Mesothelial cell of epicardium (in vitro differentiated cells): ENCODE measurements around the gene TMEM139. TPM values are rescaled to one million over a fixed set of nuclear protein-coding genes. Genes with fewer than 3 reads are reported as not detected.

Experiments
- DNase-seq, 2 experiments: peaks; one replicate each; pipeline ENCODE4 v3.0.0; 2021; ENCODE audit warnings: low spot score in 2 of 2; ENCODE audit not compliant: unreplicated experiment in 2 of 2
- H3K27ac Mint-ChIP-seq: 2 replicates; pipeline ENCODE4 v1.8.0; 2021; ENCODE audit warnings: mixed read lengths
- H3K27me3 Mint-ChIP-seq: 2 replicates; pipeline ENCODE4 v1.8.0; 2021; ENCODE audit warnings: low read depth, mixed read lengths
- H3K36me3 Mint-ChIP-seq: 2 replicates; pipeline ENCODE4 v1.8.0; 2021; ENCODE audit warnings: mixed read lengths
- H3K4me1 Mint-ChIP-seq: 2 replicates; pipeline ENCODE4 v1.8.0; 2021; ENCODE audit warnings: mixed read lengths
- H3K4me3 Mint-ChIP-seq: 2 replicates; pipeline ENCODE4 v1.8.0; 2021; ENCODE audit warnings: mild to moderate bottlenecking, moderate library complexity, mixed read lengths
- H3K9me3 Mint-ChIP-seq: 2 replicates; pipeline ENCODE4 v1.8.0; 2021; ENCODE audit warnings: mixed read lengths
- CTCF ChIP-seq: fragments of 200-600 bp; sonication (generic); IDR thresholded peaks from one replicate; pipeline ENCODE4 v1.5.0; 2021; ENCODE audit warnings: antibody characterized with exemption; ENCODE audit not compliant: unreplicated experiment
- total RNA-seq: library from RNA; stranded (reverse); gene quantifications from 3 replicates; pipeline ENCODE4 v1.2.1, GENCODE V29; 2021

TMEM139 gene
- total RNA-seq, 1 donor from 2014 or later = 7.9 TPM

- peaks cover 22% of the 10 kb centered on the region for H3K9me3 Mint-ChIP-seq
- H3K4me1 Mint-ChIP-seq = no peaks in the 10 kb centered on the region
- H3K27me3 Mint-ChIP-seq = no peaks in the 10 kb centered on the region
- peaks cover 3% of the 10 kb centered on the region for H3K36me3 Mint-ChIP-seq
- H3K4me3 Mint-ChIP-seq = no peak overlapping the region
- no peak overlapping the region for H3K27ac Mint-ChIP-seq
- no peak for DNase-seq
- no peak for TF ChIP-seq CTCF
Measured at GRCh38 chr7:143252006-143252405, 32.8 kb upstream of the TMEM139 start.

GRCh38 chr7:143255564-143255963 lies 29.2 kb upstream of the TMEM139 start:
- Mint-ChIP-seq H3K36me3 (peaks cover 3% of the 10 kb centered on the region), H3K27ac (no peak overlapping the region), H3K27me3 (no peaks in the 10 kb centered on the region), H3K4me1 (no peaks in the 10 kb centered on the region), H3K9me3 (peaks cover 22% of the 10 kb centered on the region), H3K4me3 (no peak overlapping the region)
- TF ChIP-seq CTCF = no peak
- no peak for DNase-seq

GRCh38 chr7:143256325-143256724 lies 28.4 kb upstream of the TMEM139 start:
- no peak for DNase-seq
- no peak overlapping the region for H3K27ac Mint-ChIP-seq
- peaks cover 22% of the 10 kb centered on the region for H3K9me3 Mint-ChIP-seq
- TF ChIP-seq CTCF = no peak
- peaks cover 3% of the 10 kb centered on the region for H3K36me3 Mint-ChIP-seq
- H3K27me3 Mint-ChIP-seq = no peaks in the 10 kb centered on the region
- H3K4me3 Mint-ChIP-seq = no peak overlapping the region
- no peaks in the 10 kb centered on the region for H3K4me1 Mint-ChIP-seq

- no peak overlapping the region for H3K27ac Mint-ChIP-seq
- H3K36me3 Mint-ChIP-seq = peaks cover 3% of the 10 kb centered on the region
- H3K4me3 Mint-ChIP-seq = no peak overlapping the region
- no peak for TF ChIP-seq CTCF
- H3K4me1 Mint-ChIP-seq = no peaks in the 10 kb centered on the region
- H3K9me3 Mint-ChIP-seq = peaks cover 22% of the 10 kb centered on the region
- DNase-seq = no peak
- no peaks in the 10 kb centered on the region for H3K27me3 Mint-ChIP-seq
Measured at GRCh38 chr7:143256932-143257331, 27.8 kb upstream of the TMEM139 start.

GRCh38 chr7:143257501-143257900 lies 27.3 kb upstream of the TMEM139 start:
- no peak overlapping the region for H3K4me3 Mint-ChIP-seq

More at GRCh38 chr7:143257501-143257900, 27.3 kb upstream of the TMEM139 start:
- DNase-seq = no peak
- Mint-ChIP-seq H3K36me3 (peaks cover 1% of the 10 kb centered on the region), H3K9me3 (peaks cover 16% of the 10 kb centered on the region), H3K4me1 (no peaks in the 10 kb centered on the region), H3K27me3 (no peaks in the 10 kb centered on the region), H3K27ac (no peak overlapping the region)
- no peak for TF ChIP-seq CTCF
